Measurements from ENCODE around the gene CAMK2D.

CAMK2D gene

DNA sequence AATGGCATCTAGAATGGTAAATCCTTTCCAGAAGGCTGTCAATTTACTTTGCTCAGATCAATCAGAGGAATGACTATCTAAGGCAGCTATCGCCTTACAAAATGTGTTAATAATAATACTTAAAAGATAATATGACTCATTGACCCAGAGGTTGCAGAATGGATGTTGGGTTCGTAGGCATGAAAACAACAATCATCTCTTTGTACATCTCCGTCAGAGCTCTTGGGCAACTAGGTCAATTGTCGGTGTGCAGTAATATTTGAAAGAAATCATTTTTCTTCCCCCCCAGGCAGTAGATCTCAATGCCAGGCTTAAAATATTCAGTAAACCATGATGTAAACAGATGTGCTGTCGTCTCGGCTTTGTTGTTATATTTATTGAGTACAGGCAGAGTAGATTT is 165.1 kb downstream of the CAMK2D start:
- DNase-seq: no peak

DNA sequence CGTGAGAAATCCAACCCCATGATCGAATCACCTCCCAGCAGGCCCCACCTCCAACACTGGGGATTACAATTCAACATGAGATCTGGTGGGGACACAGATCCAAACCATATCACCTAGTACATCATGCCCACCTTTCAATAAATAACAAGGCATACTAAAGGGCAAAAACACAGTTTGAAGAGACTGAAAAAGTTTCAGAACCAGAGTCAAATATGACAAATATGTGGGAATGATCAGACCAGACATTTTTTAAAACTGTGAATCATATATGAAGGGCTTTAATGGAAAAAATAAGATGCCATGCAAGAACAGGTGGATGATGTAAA is 167.3 kb downstream of the CAMK2D start:
- no peak for DNase-seq

GRCh38 chr4:113593400-113594230 is 167.9 kb downstream of the CAMK2D start:
- no peak for DNase-seq

GRCh38 chr4:113591982-113592381 is 169.6 kb downstream of the CAMK2D start:
- no peak for DNase-seq

DNA sequence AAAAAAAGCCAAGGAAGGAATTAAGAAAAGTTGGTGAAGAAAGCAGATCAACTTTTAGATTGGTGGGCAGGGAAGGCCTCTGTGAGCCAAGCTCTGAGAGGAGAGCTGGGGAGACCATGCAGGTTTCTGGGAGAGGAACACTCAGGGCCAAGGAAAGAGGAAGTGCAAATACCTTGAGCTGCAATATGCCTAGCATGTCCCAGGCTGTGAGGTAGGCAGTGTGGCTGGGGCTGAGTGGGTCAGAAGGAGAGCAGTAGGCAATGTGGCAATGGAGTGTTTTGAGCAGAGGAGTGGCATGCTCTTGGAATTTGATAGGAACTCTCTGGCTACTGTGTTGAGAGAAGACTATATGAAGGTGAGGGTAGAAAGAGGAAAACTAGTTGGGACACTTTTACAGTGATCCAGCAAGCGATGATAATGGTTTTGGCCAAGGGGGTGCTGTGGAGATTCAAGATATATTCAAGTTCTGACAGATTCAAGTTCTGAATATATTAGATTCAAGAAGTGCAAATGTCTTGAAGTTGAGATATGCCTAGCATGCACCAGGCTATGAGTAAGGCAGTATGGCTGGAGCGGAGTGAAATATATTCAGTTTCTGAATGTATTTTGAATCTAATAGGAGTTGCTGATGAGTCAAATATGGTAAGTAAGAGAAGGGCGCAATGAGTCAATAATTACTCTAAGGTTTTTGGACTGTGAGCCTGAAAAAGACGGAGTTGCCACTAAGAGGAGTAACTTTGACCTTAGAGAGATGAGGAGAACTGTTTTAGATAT is 172.5 kb downstream of the CAMK2D start:
- DNase-seq: no peak

DNA sequence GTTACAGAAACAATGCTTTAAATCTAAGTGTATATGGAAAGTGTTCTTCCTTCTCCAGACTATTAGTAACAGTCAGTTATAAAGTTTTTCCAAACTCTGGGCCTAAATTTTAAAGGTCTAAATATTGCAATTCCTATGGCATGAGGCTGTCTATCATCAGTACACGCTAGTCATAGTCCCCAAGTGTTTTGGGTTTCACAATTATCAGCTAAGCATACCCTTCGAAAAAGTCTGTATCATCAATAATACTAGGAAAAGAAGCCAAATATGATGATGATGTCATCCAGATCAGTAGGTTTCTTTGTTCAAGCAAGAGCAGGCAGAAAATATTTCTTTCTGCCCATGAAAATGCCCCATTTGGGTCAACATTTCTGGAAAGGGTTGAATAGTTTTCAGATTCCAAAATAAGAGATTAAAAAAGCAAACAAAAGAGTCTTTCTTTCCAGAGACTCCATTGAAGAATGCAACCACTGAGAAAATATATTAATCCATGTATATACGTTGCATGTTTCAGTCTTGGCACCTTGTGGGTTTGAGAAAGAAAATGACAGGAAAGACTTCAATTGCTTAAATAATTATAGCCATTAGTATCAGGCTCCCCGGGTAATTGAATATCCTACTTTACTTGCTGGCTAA is 173.8 kb downstream of the CAMK2D start:
- no peak for DNase-seq

DNA sequence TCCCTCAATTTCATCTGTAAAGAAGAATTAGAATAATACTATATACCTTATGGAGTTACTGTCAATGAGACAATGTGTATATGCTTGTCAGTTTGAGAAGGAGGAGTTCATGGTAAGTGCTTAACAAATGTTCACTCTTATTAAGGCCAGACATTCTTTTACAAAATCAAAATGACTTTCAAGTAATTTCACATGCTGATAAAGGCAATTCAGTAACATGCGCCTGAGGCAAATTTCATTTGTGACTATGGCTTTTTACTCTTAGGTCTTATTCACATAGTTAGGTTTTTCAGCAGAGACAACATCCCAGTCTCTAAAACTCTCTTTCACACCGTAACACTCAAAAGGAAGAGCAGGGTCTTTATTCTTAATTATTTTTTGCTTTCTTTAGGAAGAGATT is 174.4 kb downstream of the CAMK2D start:
- DNase-seq: no peak

- no peak for DNase-seq
Measured at GRCh38 chr4:113586072-113586471, 175.5 kb downstream of the CAMK2D start.

GRCh38 chr4:113584407-113585150 is 177.0 kb downstream of the CAMK2D start:
- no peak for DNase-seq

DNA sequence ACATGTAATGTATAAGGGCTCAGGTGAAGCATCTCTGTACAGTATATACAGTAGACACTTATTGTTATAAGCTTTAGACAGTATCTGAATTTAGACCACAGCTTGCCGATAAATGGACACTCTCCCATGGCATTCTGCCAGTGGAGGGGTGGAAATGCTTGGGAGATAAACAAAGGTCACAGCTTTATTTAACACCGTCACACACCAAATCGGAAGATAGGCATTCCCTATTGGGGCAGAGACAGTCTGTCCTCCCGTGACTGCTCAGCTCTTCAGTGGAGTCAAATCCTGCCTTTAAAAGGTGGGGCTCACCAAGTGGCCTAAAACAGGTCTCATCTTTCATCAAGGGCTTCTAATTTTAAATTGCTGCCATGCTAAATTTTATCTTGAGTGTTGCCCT is 178.8 kb downstream of the CAMK2D start:
- DNase-seq: no peak

DNA sequence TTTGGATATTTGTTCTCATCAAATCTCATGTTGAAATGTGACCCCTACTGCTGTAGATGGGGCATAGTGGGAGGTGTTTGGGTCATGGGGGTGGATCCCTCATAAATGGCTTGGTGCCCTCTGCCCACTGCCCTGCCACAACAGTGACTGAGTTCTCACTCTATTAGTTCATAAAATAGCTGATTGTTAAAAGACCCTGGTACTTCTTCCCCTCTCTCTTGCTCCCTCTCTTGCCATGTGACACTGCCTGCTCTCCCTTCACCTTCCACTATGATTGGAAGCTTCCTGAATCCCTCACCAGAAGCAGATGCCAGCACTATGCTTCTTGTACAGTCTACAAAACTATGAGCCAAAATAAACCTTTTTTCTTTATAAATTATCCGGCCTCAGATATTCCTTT is 182.2 kb downstream of the CAMK2D start:
- no peak for DNase-seq

- DNase-seq: no peak
Measured at GRCh38 chr4:113576947-113577678, 184.4 kb downstream of the CAMK2D start.

DNA sequence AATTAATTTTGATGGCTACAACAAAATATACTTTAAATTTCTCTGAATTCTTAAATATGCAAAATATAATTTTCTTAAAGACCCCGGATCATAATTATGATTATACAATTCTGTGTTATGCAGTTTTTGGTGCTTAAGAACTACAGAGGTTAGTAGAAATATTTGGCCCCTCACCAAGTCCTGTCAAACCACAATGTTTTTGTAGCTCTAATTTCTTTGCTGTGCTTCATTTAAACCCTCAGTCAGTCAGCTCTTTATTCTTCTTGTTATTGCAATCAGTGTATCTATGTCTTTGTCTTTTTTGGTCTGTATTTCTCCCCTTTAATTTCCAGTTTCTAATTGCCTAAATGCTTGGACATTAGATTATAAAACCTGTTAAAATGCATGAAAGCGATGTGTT is 186.1 kb downstream of the CAMK2D start:
- DNase-seq: no peak

GRCh38 chr4:113574636-113575103 is 186.9 kb downstream of the CAMK2D start:
- DNase-seq: no peak

- no peak for DNase-seq
Measured at GRCh38 chr4:113572620-113573019, 188.9 kb downstream of the CAMK2D start.

- DNase-seq: no peak
Measured at GRCh38 chr4:113566015-113566795, 195.3 kb downstream of the CAMK2D start.

GRCh38 chr4:113565702-113566012 is 195.9 kb downstream of the CAMK2D start:
- DNase-seq: no peak

- DNase-seq: no peak
Measured at GRCh38 chr4:113564493-113564892, 197.0 kb downstream of the CAMK2D start.

GRCh38 chr4:113563691-113564378 is 197.7 kb downstream of the CAMK2D start:
- no peak for DNase-seq

GRCh38 chr4:113561758-113562157 is 199.8 kb downstream of the CAMK2D start:
- DNase-seq: no peak

- no peak for DNase-seq
Measured at GRCh38 chr4:113561092-113561491, 200.4 kb downstream of the CAMK2D start.

Measured in stimulated activated CD4-positive, alpha-beta T cell treated with anti-CD3 and anti-CD28 coated beads, Interleukin-4, amount 100 ng/mL, for 1 hour (primary cell).